M059J (cell line): ENCODE results near the gene POLR1D. TPM values are rescaled to one million over a fixed set of nuclear protein-coding genes. Genes with fewer than 3 reads are reported as not detected.

Experiments
- total RNA-seq: library from RNA; depleted of rRNA; stranded (reverse); fragments of >200 nt; shearing (Covaris generic); gene quantifications from 2 replicates; pipeline ENCODE4 v1.2.3, GENCODE V29; 2014; rRNA removed

The POLR1D gene
- total RNA-seq, 1 experiment from 2014 or later = 71.0 TPM

Other genes with a start within 250 kb of the POLR1D start
- 148 and 153 TPM in 2 replicates for gene GTF3A, start 197.3 kb upstream of the POLR1D start, total RNA-seq
- 61.7 and 76.7 TPM in 2 replicates for gene MTIF3, start 171.3 kb upstream of the POLR1D start, total RNA-seq
- gene LNX2, start 1.4 kb upstream of the POLR1D start, total RNA-seq = 6.0 and 9.3 TPM in 2 replicates
- gene GSX1, start 170.6 kb downstream of the POLR1D start, total RNA-seq = not detected in 2 replicates